NCI-H1105 treated with DMSO at 0.1 percent for 48 hours (cell line): ENCODE measurements around the gene ANKRD55.
"Not testable (repeated sequence)": the region's sequence is repeated elsewhere in the genome, so short reads cannot be mapped to it uniquely, and the experiment has no call there.

Source experiments
- DNase-seq: peaks from one replicate; lab custom pipeline; 2025; lab: John Stamatoyannopoulos, UW

Gene ANKRD55

GRCh38 chr5:56168066-56168478, 65.1 kb downstream of the ANKRD55 start:
- DNase-seq, result no peak

- DNase-seq, result no peak
Measured at GRCh38 chr5:56167519-56167918, 65.6 kb downstream of the ANKRD55 start.

- no peak for DNase-seq
Measured at GRCh38 chr5:56166671-56167385, 66.3 kb downstream of the ANKRD55 start.

GRCh38 chr5:56164376-56164775, 68.8 kb downstream of the ANKRD55 start:
- peak; percentile 36 for DNase-seq

GRCh38 chr5:56161927-56162326, 71.2 kb downstream of the ANKRD55 start:
- no peak for DNase-seq

GRCh38 chr5:56161439-56161823, 71.7 kb downstream of the ANKRD55 start:
- no peak for DNase-seq

GRCh38 chr5:56160723-56161438, 72.2 kb downstream of the ANKRD55 start:
- DNase-seq, result no peak

GRCh38 chr5:56159521-56159947, 73.6 kb downstream of the ANKRD55 start:
- no peak for DNase-seq

- no peak for DNase-seq
Measured at GRCh38 chr5:56158331-56158960, 74.7 kb downstream of the ANKRD55 start.

- DNase-seq, result not testable (repeated sequence)
Measured at GRCh38 chr5:56157191-56157621, 75.9 kb downstream of the ANKRD55 start.

- DNase-seq, result not testable (repeated sequence)
Measured at GRCh38 chr5:56156585-56157190, 76.4 kb downstream of the ANKRD55 start.

GRCh38 chr5:56155992-56156584, 77.0 kb downstream of the ANKRD55 start:
- DNase-seq, result no peak

GRCh38 chr5:56154732-56155484, 78.2 kb downstream of the ANKRD55 start:
- DNase-seq, result no peak

- DNase-seq, result no peak
Measured at GRCh38 chr5:56152437-56152836, 80.7 kb downstream of the ANKRD55 start.

- not testable (repeated sequence) for DNase-seq
Measured at GRCh38 chr5:56150756-56151155, 82.4 kb downstream of the ANKRD55 start.

- DNase-seq, result peak; percentile 24
Measured at GRCh38 chr5:56148453-56148971, 84.6 kb downstream of the ANKRD55 start.

- DNase-seq, result no peak
Measured at GRCh38 chr5:56147659-56148230, 85.4 kb downstream of the ANKRD55 start.

- DNase-seq, result no peak
Measured at GRCh38 chr5:56147106-56147505, 86.0 kb downstream of the ANKRD55 start.

GRCh38 chr5:56146674-56147073, 86.5 kb downstream of the ANKRD55 start:
- no peak for DNase-seq

GRCh38 chr5:56145511-56145910, 87.6 kb downstream of the ANKRD55 start:
- no peak for DNase-seq

GRCh38 chr5:56145106-56145505, 88.0 kb downstream of the ANKRD55 start:
- no peak for DNase-seq
